Measurements from ENCODE around the gene SPACA9. TPM values are rescaled to one million over a fixed set of nuclear protein-coding genes. Genes with fewer than 3 reads are reported as not detected.

Gene SPACA9
- polyA plus RNA-seq, 2 of the 4 experiments (the other 2 are of a cell fraction), result 3.1 to 3.6 TPM

DNA sequence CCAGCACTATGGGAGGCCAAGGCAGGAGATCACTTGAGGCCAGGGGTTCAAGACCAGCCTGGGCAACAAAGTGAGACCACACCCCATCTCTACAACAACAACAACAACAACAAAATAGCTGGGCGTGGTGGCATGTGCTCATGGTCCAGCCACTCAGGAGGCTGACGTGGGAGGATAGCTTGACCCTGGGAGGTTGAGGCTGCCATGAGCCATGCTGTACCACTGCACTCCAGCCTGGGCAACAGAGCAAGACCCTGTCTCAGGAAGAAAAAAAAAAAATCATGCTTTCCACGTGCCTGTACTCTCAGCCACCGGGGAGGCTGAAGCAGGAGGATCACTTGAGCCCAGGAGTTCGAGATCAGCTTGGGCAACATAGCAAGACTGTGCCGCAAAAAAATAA, 36.2 kb downstream of the SPACA9 start:
- POLR2A ChIA-PET, result no interaction called here
- CTCF ChIA-PET, result interaction anchor here (0.9 to 9.2 kb wide), 3 partner anchors 10 to 58 kb away, joined by 3 to 81 read pairs (median 4); no protein-coding TSS in a partner anchor
- DNase-seq (ENCODE audit: low read depth in 1 of 2, low spot score in 1 of 2), result no peak
- Histone ChIP-seq H3K9me3 (no peaks in the 10 kb centered on the region), H3K27ac (no peak overlapping the region), H3K4me1 (no peaks in the 10 kb centered on the region), H3K4me3 (no peak overlapping the region), H3K4me2 (no peak overlapping the region)
- FAIRE-seq, result no peak
- TF ChIP-seq KDM5A (IDR thresholded peaks at IDR 0.05), result no peak
- no peak for TF ChIP-seq POLR2A (IDR thresholded peaks at IDR 0.05; ENCODE audit: low read length)
- TF ChIP-seq CHD4 (IDR thresholded peaks at IDR 0.05; ENCODE audit: borderline replicate concordance), result no peak
- TF ChIP-seq TFCP2L1 (CRISPR knock-in tag; IDR thresholded peaks at IDR 0.05), result no peak
- no peak for TF ChIP-seq NFE2L2 (conservative IDR thresholded peaks at IDR 0.05; ENCODE audit: low read length)
- WGBS (ENCODE audit: missing lambda C conversion rate), result 85% methylated on average over 6 of the region's 6 CpGs
- ATAC-seq, result no peak

DNA sequence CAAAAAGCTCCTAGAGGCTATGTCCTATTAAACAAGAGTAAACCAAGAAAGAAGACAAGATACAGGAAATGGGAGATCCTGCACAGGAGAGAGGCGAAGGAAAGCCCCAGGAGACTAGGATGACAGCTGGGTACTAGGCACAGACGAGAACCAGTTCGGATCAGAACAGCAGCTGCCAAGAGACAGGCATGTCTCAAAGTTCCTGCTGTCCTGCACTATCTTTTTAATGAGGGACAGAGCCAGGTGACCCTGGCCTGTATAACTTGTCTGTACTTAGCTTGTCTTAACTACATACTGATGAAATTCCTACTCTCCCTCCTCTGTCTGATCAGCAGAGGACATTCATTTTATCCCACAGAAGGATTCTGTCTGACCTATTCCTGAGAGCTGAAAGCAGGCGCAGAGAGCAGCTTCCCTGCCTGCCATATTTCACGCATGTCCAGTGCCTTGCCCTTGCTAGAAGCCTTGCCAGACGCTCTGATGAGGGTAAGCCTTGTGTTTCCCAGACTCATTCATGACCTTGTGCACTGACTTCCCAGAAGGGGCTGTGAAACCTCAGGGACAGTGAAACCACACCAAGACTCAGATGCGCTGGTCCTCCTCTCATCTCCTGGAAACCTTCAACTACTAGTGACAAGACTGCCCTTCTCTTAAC, 41.0 kb downstream of the SPACA9 start:
- FAIRE-seq (no peak), ATAC-seq (no peak), DNase-seq (ENCODE audit: low read depth in 1 of 2, low spot score in 1 of 2) (no peak)
- ChIA-PET CTCF (interaction anchor here (0.8 to 9.2 kb wide), 6 partner anchors 9 to 52 kb away, joined by 3 to 81 read pairs (median 3); partner anchors contain the start of gene SPACA9), POLR2A (no interaction called here)
- 95% methylated on average over 7 of the region's 7 CpGs for WGBS (ENCODE audit: missing lambda C conversion rate)
- TF ChIP-seq ZFP36 (IDR thresholded peaks at IDR 0.05; ENCODE audit: borderline replicate concordance, partially characterized antibody) (no peak), BHLHE40 (IDR thresholded peaks at IDR 0.05; ENCODE audit: low read depth, low read length) (no peak), CTCF (IDR thresholded peaks at IDR 0.05) (no peak)
- TF ChIP-seq, protein P1, sequence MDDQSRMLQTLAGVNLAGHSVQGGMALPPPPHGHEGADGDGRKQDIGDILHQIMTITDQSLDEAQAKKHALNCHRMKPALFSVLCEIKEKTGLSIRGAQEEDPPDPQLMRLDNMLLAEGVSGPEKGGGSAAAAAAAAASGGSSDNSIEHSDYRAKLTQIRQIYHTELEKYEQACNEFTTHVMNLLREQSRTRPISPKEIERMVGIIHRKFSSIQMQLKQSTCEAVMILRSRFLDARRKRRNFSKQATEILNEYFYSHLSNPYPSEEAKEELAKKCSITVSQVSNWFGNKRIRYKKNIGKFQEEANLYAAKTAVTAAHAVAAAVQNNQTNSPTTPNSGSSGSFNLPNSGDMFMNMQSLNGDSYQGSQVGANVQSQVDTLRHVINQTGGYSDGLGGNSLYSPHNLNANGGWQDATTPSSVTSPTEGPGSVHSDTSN (IDR thresholded peaks at IDR 0.05), result no peak
- Histone ChIP-seq H3K4me2 (no peak overlapping the region), H3K27ac (no peak overlapping the region), H3K4me1 (no peaks in the 10 kb centered on the region), H3K9me3 (no peaks in the 10 kb centered on the region), H3K4me3 (no peak overlapping the region)

GRCh38 chr9:132923346-132923902, 44.7 kb downstream of the SPACA9 start:
- Histone ChIP-seq H3K4me3 (no peak overlapping the region), H3K9me3 (no peaks in the 10 kb centered on the region), H3K4me1 (no peaks in the 10 kb centered on the region), H3K4me2 (no peak overlapping the region), H3K27ac (no peak overlapping the region)
- no peak for DNase-seq (ENCODE audit: low read depth in 1 of 2, low spot score in 1 of 2)
- CTCF ChIA-PET, result no interaction called here
- ATAC-seq, result no peak
- TF ChIP-seq RFX5 (IDR thresholded peaks at IDR 0.05) (no peak), RAD21 (conservative IDR thresholded peaks at IDR 0.05 in 1 of 2, IDR thresholded peaks at IDR 0.05 in 1 of 2) (no peak), GATA3 (IDR thresholded peaks at IDR 0.05; ENCODE audit: borderline replicate concordance) (no peak), CBX8 (IDR thresholded peaks at IDR 0.05) (no peak), ZNF302 (CRISPR knock-in tag; IDR thresholded peaks at IDR 0.05) (no peak), TFCP2L1 (CRISPR knock-in tag; IDR thresholded peaks at IDR 0.05) (no peak), CEBPB (IDR thresholded peaks at IDR 0.05) (no peak), EP300 (IDR thresholded peaks at IDR 0.05) (no peak), HMGXB4 (CRISPR knock-in tag; IDR thresholded peaks at IDR 0.05; ENCODE audit: borderline replicate concordance) (no peak), BCL3 (IDR thresholded peaks at IDR 0.05) (no peak), BHLHE40 (IDR thresholded peaks at IDR 0.05; ENCODE audit: low read depth, low read length) (no peak), KDM1A (IDR thresholded peaks at IDR 0.05; ENCODE audit: low read depth) (no peak), FOSL2 (IDR thresholded peaks at IDR 0.05) (no peak), FOSL2 (CRISPR knock-in tag; IDR thresholded peaks at IDR 0.05) (no peak), RARB (CRISPR knock-in tag; IDR thresholded peaks at IDR 0.05) (no peak)
- TF ChIP-seq, protein P2, sequence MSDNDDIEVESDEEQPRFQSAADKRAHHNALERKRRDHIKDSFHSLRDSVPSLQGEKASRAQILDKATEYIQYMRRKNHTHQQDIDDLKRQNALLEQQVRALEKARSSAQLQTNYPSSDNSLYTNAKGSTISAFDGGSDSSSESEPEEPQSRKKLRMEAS (IDR thresholded peaks at IDR 0.05), result no peak
- TF ChIP-seq, protein P3, sequence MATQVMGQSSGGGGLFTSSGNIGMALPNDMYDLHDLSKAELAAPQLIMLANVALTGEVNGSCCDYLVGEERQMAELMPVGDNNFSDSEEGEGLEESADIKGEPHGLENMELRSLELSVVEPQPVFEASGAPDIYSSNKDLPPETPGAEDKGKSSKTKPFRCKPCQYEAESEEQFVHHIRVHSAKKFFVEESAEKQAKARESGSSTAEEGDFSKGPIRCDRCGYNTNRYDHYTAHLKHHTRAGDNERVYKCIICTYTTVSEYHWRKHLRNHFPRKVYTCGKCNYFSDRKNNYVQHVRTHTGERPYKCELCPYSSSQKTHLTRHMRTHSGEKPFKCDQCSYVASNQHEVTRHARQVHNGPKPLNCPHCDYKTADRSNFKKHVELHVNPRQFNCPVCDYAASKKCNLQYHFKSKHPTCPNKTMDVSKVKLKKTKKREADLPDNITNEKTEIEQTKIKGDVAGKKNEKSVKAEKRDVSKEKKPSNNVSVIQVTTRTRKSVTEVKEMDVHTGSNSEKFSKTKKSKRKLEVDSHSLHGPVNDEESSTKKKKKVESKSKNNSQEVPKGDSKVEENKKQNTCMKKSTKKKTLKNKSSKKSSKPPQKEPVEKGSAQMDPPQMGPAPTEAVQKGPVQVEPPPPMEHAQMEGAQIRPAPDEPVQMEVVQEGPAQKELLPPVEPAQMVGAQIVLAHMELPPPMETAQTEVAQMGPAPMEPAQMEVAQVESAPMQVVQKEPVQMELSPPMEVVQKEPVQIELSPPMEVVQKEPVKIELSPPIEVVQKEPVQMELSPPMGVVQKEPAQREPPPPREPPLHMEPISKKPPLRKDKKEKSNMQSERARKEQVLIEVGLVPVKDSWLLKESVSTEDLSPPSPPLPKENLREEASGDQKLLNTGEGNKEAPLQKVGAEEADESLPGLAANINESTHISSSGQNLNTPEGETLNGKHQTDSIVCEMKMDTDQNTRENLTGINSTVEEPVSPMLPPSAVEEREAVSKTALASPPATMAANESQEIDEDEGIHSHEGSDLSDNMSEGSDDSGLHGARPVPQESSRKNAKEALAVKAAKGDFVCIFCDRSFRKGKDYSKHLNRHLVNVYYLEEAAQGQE (IDR thresholded peaks at IDR 0.05), result no peak
- WGBS (ENCODE audit: missing lambda C conversion rate), result 86% methylated on average over 9 of the region's 9 CpGs
- no peak for FAIRE-seq
- POLR2A ChIA-PET, result no interaction called here
